ENCODE data around the gene TOX2.

GRCh38 chr20:43925215-43925614, 10.6 kb downstream of the TOX2 start:
- TF ChIP-seq CTCF (IDR thresholded peaks at IDR 0.05; ENCODE audit: insufficient read depth, low read depth, low read length) (no peak), EZH2 (IDR thresholded peaks at IDR 0.05; ENCODE audit: insufficient read depth, low read length) (no peak)
